ENCODE data around the gene YTHDF1.

Gene YTHDF1

DNA sequence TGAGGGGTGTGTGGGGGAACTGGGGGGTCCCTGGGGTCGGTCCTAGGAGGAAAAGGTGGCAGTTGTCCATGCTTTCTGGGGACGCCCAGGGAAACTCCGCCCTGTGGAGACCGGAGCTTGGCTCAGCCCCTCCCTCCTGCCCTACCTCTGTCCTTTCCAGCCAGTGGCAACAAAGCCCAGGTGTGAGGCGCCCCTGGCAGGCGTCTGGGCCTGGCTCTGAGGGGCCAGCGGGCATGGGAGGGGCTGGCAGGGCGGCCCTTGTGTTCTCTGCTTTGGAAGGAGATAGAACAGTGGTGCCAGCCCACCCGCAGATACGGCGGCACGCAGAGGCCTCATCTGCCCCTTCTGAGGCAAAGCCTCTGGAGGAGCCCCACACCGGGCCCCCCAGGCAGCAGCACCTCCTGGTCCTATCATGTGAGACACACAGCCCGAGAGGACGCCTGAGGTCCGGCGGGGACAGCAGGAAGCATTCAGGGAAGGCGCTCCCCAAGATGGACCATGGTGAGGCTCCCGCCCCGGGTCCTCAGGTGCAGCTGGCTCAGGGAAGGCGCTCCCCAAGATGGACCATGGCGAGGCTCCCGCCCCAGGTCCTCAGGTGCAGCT is 47.9 kb downstream of the YTHDF1 start:
- no peak overlapping the region for H3K4me3 ChIP-seq (replicated peaks in 1 of 2; ENCODE audit: low read depth in 2 of 2, low read length in 2 of 2)
- TF ChIP-seq, protein P1, sequence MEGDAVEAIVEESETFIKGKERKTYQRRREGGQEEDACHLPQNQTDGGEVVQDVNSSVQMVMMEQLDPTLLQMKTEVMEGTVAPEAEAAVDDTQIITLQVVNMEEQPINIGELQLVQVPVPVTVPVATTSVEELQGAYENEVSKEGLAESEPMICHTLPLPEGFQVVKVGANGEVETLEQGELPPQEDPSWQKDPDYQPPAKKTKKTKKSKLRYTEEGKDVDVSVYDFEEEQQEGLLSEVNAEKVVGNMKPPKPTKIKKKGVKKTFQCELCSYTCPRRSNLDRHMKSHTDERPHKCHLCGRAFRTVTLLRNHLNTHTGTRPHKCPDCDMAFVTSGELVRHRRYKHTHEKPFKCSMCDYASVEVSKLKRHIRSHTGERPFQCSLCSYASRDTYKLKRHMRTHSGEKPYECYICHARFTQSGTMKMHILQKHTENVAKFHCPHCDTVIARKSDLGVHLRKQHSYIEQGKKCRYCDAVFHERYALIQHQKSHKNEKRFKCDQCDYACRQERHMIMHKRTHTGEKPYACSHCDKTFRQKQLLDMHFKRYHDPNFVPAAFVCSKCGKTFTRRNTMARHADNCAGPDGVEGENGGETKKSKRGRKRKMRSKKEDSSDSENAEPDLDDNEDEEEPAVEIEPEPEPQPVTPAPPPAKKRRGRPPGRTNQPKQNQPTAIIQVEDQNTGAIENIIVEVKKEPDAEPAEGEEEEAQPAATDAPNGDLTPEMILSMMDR (IDR thresholded peaks at IDR 0.05; ENCODE audit: low read depth, low read length) = no peak
- no peak for DNase-seq (ENCODE audit: low read depth in 2 of 2)

DNA sequence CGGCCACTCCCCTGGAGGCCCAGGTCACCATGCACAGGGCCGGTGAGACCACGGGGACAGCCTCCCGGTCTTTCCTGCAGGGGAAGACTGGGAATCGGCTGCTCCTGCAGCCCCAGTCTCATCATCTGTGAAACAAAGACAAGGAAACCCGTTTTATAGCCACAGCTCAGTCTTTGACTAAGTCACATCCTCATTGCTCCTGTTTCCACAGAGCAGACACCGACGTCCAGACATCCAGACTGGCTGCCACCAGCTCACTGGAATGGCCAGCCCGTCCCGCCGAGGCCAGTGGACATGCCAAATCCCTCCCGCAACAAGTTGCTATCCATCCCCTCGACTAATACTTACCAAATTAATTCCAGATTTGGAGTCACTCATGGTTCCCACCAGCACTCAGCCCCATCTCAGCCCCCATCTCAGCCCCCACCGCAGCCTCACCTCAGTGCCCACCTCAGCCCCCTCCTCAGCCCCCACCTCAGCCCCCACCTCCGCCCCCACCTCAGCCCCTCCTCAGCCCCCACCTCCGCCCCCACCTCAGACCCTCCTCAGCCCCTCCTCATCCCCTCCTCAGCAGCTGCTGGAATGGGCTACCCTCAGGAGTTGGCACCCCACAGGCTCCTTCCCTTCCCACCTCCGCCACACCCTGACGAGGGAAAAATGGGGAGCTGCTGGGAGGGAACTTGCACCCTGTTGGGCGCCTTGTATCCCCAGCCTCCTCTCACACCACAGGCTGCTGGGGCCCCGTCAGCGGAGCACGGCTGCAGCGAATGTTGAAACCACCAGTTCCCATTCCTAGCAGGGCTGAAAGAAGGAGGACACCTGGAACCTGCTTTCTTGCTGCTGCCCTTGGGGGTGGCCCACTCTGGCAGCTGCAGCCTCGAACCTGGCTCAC is 48.7 kb downstream of the YTHDF1 start:
- TF ChIP-seq, protein P1 (IDR thresholded peaks at IDR 0.05; ENCODE audit: low read depth, low read length) = no peak
- no peak for DNase-seq (ENCODE audit: low read depth in 2 of 2)
- no peak overlapping the region for H3K4me3 ChIP-seq (replicated peaks in 1 of 2; ENCODE audit: low read depth in 2 of 2, low read length in 2 of 2)

DNA sequence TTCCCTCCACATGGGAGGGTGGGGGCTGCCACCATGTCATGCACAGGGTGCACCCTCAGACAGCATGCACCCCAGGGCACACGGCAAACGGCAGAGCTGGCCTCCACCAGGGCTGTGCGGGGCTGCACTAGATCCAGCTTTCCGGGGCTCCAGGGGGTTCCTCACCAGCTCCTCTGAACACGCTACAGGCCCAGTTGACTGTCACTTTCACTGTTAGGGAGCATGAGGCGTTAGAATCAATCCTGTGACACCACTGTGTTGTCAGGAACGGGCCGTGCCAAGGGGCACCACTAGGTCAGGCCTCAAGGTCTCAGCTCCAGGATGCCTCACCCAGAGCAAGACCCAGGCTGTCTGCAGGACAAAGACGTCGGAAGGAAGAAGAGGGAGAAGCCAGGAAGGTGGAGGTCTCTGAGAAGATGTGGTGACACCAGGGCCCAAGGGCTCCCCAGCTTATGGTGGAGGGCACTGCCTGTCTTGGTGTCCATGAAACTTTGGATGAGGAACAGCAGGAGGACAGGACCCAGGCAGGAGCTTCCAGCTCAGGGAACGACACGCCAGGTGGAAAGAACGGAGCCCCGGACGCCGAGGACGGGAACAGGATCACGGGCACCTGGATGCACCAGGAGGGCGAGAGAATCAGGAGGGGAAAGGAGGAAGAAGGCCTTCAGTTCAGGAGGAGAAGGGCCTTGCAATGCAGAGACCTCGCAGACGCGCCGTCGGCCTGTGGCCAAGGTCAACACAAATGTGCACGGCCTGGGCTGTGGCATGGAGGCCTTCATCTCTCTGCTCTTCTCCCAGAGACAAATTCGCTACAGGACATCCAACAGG is 49.5 kb downstream of the YTHDF1 start:
- DNase-seq (ENCODE audit: low read depth in 2 of 2) = no peak
- TF ChIP-seq, protein P1 (IDR thresholded peaks at IDR 0.05; ENCODE audit: low read depth, low read length) = no peak
- H3K4me3 ChIP-seq (replicated peaks in 1 of 2; ENCODE audit: low read depth in 2 of 2, low read length in 2 of 2) = no peak overlapping the region

DNA sequence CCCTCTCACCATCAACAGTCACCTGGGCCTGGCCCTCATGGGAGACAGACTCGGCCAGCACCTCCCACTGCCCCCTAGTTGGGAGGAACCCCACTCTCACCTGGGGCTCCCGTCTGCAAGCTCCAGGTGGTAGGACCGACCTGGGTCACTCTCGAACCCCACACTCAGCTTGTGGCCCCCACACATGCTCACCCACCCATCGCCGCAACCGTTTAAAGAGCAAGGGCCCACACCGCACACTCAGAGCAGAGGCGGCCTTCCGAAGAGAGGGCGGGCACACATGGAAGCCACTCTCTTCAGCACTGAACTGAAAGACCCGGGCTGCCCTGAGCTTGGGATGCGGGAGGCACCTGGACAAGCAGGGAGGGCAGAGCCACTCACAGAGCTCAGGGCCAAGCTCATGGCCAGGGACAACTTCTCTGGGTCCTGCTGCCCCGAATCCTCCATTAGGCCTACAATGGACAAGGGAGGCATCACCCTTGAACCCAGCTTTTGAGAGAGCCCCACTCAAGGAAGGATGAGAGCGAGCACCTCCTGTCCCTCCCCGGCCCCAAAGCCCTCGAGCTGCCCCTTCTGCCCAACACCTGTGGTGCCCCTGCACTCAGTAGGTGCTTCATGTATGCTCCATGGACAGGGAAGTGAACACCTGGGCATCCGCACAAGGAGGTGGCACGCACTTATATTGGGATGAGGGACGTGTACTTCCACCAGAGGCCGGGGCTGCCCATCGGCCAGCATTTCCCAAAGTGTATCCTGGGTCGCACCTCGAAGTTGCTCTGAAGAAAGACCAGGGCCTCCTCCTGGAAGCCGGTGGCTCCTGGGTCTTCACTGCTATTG is 50.4 kb downstream of the YTHDF1 start:
- H3K4me3 ChIP-seq (replicated peaks in 1 of 2; ENCODE audit: low read depth in 2 of 2, low read length in 2 of 2) = no peak overlapping the region
- DNase-seq (ENCODE audit: low read depth in 2 of 2) = no peak
- TF ChIP-seq, protein P1 (IDR thresholded peaks at IDR 0.05; ENCODE audit: low read depth, low read length) = no peak

DNA sequence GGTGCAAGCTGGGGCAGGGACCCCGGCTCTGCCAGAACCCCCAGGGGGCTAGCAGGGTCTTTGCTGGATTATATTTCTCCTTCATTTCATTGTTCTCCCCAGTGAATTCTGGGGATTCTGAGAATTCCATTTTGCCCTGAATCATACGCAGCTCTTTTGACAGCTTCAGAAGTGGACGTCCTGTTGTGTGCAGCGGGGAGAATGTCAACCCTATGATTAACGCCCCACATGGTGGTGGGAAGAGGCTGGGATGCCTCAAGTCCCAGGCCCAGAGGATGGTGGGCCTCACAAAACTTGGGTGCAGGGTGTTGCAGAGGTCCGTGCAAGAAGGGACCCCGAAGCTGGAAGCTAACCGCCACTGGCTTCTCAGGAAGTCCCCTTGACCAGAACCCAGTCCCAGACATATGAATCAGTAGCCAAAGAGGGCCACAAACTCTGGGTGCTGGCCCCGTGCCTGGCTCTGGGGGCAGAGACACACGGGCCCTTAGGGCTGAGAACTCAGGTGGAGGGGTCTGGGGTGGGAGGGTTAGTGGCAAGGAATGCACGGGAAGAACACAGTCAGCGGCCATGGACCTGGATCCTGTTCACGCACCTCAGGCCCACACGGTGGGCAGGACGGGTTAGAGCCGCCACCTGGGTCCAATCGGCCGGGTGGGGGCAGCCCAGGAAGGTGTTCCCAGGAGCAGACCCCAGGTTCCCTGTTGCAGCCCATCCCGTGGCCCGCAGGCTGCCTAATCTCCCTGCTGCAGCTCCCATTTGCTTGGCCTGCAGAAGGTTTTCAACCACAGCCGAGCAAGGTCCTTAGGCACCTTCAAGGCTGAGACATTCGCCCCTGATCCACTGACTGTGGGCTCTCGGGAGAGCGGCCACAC is 51.2 kb downstream of the YTHDF1 start:
- TF ChIP-seq, protein P1 (IDR thresholded peaks at IDR 0.05; ENCODE audit: low read depth, low read length) = no peak

More for the DNA sequence above, 51.2 kb downstream of the YTHDF1 start:
- no peak overlapping the region for H3K4me3 ChIP-seq (replicated peaks in 1 of 2; ENCODE audit: low read depth in 2 of 2, low read length in 2 of 2)
- no peak for DNase-seq (ENCODE audit: low read depth in 2 of 2)
